Measurements from ENCODE around the gene NEUROD4. TPM values are rescaled to one million over a fixed set of nuclear protein-coding genes. Genes with fewer than 3 reads are reported as not detected.

Gene NEUROD4
- total and polyA plus RNA-seq, 8 donors, result 0.04 TPM; not detected in 6

DNA sequence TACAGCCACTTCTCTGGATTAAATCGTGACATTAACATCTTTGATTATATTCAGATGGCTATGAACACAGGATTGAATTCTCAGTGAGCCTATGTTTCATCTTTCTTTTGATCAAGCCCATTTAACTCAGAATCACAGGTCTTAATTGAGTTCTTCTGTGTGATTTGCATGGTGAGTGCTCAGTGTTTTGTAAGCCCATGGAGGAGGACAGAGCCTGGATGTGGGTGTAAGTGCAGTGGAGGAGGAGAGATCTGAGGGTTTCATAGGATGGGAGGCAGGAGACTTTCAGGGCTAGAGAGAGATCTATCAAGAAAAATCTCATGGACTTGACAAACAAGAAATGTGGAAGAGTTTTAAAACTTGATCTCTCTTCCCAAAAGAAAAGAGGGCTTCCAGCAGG lies 29.9 kb upstream of the NEUROD4 start:
- Histone ChIP-seq H3K4me3 (no peak overlapping the region), H3K27ac (no peak overlapping the region), H3K9me3 (no peaks in the 10 kb centered on the region), H3K4me1 (no peaks in the 10 kb centered on the region), H3K27me3 (no peaks in the 10 kb centered on the region), H3K36me3 (no peaks in the 10 kb centered on the region)
- ATAC-seq, result no peak
- intact Hi-C loops (cut with DNase I), result no loop called here
- TF ChIP-seq, protein P1, sequence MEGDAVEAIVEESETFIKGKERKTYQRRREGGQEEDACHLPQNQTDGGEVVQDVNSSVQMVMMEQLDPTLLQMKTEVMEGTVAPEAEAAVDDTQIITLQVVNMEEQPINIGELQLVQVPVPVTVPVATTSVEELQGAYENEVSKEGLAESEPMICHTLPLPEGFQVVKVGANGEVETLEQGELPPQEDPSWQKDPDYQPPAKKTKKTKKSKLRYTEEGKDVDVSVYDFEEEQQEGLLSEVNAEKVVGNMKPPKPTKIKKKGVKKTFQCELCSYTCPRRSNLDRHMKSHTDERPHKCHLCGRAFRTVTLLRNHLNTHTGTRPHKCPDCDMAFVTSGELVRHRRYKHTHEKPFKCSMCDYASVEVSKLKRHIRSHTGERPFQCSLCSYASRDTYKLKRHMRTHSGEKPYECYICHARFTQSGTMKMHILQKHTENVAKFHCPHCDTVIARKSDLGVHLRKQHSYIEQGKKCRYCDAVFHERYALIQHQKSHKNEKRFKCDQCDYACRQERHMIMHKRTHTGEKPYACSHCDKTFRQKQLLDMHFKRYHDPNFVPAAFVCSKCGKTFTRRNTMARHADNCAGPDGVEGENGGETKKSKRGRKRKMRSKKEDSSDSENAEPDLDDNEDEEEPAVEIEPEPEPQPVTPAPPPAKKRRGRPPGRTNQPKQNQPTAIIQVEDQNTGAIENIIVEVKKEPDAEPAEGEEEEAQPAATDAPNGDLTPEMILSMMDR (IDR thresholded peaks at IDR 0.05), result no peak
- DNase-seq, result no peak

DNA sequence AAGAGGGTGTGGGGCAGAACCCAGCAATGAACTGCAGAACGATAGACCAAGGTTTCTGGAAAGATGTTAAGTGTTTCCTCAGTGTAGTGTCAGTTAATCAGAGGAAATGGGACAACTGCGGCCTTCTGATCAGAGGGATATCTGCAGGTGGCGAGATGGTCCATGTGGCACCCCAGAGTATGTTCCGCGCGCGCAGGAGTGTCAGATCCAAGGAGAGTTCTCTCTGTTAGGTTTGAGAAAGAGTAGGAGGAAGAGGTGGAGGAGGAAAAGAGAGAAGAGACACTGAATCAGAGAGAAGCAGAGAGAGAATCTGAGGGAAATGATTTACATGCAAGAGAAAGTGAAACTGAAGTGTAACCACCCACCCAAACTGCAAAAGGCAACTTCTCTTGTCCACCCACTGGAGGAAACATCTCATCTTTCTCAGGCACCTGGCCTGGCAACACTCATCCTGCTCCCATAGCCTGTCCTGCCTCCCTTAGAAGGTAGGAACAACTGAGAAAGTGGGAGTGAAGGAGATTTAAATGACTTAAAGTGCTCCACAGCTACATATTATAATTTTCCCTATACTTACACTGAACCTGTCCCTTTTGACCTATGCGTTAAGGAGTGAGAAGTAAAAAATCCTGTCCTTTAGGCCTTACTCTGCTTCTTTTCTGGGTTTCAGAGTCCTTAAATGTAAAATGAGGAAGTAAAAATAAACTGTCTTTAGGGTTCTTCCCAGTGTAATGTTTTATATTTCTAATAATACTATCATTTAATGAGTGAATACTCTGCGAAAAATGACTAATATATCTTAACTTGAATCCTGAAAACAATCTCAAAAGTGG lies 28.4 kb upstream of the NEUROD4 start:
- Histone ChIP-seq H3K9me3 (no peaks in the 10 kb centered on the region), H3K4me3 (no peak overlapping the region), H3K27ac (no peak overlapping the region), H3K4me1 (no peaks in the 10 kb centered on the region), H3K36me3 (no peaks in the 10 kb centered on the region), H3K27me3 (no peaks in the 10 kb centered on the region)
- intact Hi-C loops (cut with DNase I), result no loop called here
- ATAC-seq (no peak), DNase-seq (no peak)
- TF ChIP-seq, protein P1 (IDR thresholded peaks at IDR 0.05), result no peak

DNA sequence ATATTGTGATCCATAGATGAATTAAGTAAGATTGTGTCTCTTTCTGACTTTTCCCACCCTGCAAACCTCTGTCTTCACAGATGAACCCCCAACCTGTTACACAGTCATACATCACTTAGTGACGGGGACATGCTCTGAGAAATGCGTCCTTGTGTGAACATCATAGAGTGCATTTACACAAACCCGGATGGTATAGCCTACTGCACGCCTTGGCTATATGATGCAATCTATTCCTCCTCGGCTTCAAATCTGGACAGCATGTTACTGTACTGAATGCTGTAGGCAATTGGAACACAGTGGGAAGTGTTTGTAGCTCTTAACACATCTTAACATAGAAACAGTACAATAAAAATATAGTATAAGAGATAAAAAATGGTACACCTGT lies 27.8 kb upstream of the NEUROD4 start:
- Histone ChIP-seq H3K27ac (no peak overlapping the region), H3K4me3 (no peak overlapping the region), H3K36me3 (no peaks in the 10 kb centered on the region), H3K27me3 (no peaks in the 10 kb centered on the region), H3K4me1 (no peaks in the 10 kb centered on the region), H3K9me3 (no peaks in the 10 kb centered on the region)
- ATAC-seq, result no peak
- no peak for DNase-seq
- TF ChIP-seq, protein P1 (IDR thresholded peaks at IDR 0.05), result no peak
- intact Hi-C loops (cut with DNase I), result no loop called here

DNA sequence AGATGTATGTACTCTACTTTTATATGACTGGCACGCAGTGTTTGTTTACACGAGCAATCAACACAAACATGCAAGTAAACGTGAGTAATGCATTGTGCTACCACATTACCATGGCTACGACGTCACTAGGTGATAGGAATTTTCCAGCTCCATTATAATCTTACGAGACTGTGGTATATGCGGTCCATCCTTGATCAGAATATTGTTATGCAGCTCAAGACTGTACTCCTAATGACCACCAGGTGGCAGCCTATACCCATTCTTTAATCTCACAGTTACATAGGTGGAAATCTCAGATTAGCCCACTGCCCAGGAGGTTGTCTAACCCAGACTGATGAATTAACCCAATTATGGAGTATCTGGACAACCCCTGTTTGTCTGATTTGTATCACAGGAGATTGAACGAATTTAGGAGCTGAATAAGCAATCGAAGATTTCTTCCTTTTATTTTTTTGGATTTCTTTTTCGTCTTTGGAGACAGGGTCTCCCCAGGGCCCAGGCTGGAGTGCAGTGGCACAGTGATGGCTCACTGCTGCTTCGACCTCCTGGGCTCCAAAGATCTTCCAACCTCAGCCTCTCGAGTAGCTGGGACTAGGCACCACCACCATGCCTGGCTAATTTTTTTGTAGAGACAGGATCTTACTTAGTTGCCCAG lies 26.5 kb upstream of the NEUROD4 start:
- intact Hi-C loops (cut with DNase I), result no loop called here
- no peak overlapping the region for H3K4me3 ChIP-seq
- no peaks in the 10 kb centered on the region for H3K36me3 ChIP-seq
- ATAC-seq (peak; percentile 93), DNase-seq (peak in 2 of 4 donors; percentile 46 to 77)
- no peaks in the 10 kb centered on the region for H3K9me3 ChIP-seq
- TF ChIP-seq, protein P1 (IDR thresholded peaks at IDR 0.05), result peak; percentile 79 to 91
- no peak overlapping the region for H3K27ac ChIP-seq
- H3K4me1 ChIP-seq, result no peaks in the 10 kb centered on the region
- no peaks in the 10 kb centered on the region for H3K27me3 ChIP-seq

DNA sequence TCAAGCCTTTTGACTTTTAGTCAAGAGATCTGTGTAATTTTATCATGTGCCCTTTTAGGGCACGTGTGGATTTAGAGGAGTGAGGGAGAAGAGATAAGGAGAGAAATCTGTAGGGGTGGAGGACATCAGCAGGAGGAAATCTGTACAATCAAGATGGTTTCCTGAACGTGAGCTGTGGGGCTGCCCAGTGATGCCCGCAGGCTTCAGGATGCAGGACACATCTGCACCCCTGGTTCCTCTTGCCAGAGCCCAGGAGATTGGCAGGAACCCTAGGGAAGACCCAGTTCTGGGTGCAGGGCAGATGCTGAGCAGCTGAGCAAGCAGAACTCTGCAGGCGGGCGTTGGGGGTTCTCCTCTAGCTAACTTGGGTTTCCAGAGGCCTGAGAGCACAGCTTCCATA lies 23.6 kb upstream of the NEUROD4 start:
- ATAC-seq (no peak), DNase-seq (no peak)
- no peak overlapping the region for H3K4me3 ChIP-seq
- H3K27me3 ChIP-seq, result no peaks in the 10 kb centered on the region
- H3K27ac ChIP-seq, result no peak overlapping the region
- no peaks in the 10 kb centered on the region for H3K36me3 ChIP-seq
- TF ChIP-seq, protein P1 (IDR thresholded peaks at IDR 0.05), result no peak
- no peaks in the 10 kb centered on the region for H3K9me3 ChIP-seq
- intact Hi-C loops (cut with DNase I), result loop anchor here in 1 of 2 donors (5.0 kb wide), 1 partner anchor 76 kb away; no protein-coding TSS in a partner anchor
- no peaks in the 10 kb centered on the region for H3K4me1 ChIP-seq

Measured in left lung (tissue), 10 donors.